Fibroblast of villous mesenchyme (primary cell): ENCODE data around the gene TMEM100. TPM values are rescaled to one million over a fixed set of nuclear protein-coding genes. Genes with fewer than 3 reads are reported as not detected.

Source experiments
- DNase-seq: peaks from one replicate; pipeline ENCODE4 v3.0.0-alpha.2; 2010; ENCODE audit warnings: low read depth
- H3K4me3 ChIP-seq: 2 replicates; pipeline ENCODE4 v1.5.1; 2011; ENCODE audit warnings: low read depth, mild to moderate bottlenecking, low read length
- total RNA-seq: library from RNA; depleted of rRNA; stranded (reverse); fragments of >200 nt; gene quantifications from 2 replicates; pipeline ENCODE4 v1.2.3, GENCODE V29; 2012
- TF ChIP-seq, protein P1 (sequence below): IDR thresholded peaks from 2 replicates; pipeline ENCODE4 v1.5.1; 2012; ENCODE audit warnings: low read depth, mild to moderate bottlenecking, low read length; ENCODE audit not compliant: insufficient read depth

The TMEM100 gene
- total RNA-seq, 1 donor = under 0.01 TPM

DNA sequence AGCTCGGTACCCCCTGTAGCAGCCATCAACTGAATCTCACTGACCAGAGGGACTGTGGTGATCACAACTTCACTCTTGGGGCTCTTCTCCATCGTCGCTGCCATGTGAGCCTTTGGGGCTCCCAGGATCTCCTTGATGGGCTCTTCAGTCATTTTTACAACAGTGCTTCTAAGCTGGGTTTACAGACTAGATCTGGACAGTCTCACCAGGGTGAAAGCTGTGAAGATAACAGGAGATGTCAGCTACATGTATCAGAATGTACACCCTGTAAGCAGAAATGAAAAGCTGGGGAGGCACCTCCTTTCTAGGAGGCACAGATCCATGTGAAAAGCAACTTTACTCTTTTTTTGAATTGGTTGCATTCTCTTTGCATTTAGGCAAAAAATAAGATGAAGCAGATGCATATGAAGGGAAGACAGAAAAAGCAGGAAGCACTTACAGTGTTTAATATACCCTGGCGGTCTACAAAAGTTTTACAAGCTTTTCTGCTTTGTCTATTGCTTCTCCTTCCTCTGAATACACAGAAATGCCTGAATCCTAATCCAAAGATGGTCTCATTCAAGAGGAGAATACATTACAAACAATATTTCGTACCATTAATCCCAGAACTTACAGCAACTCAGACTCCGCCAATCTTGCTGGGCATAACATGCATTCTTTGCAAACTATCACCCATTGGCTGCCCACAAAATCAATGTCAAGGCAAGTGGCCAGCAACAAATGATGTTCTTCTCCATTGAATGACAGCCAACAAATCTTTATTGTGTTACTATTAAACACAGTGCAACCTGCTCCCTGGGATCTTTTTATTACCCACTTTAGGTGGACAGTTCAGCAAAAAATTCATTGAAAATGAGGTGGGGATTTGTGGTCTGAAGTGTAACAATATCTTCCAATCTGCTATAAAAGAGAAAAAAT is 1.5 kb downstream of the TMEM100 start:
- peak overlapping the region; percentile 53 for H3K4me3 ChIP-seq

GRCh38 chr17:55717898-55718735 is 4.5 kb downstream of the TMEM100 start:
- DNase-seq = peak; percentile 84
- no peak overlapping the region for H3K4me3 ChIP-seq
- TF ChIP-seq, protein P1, sequence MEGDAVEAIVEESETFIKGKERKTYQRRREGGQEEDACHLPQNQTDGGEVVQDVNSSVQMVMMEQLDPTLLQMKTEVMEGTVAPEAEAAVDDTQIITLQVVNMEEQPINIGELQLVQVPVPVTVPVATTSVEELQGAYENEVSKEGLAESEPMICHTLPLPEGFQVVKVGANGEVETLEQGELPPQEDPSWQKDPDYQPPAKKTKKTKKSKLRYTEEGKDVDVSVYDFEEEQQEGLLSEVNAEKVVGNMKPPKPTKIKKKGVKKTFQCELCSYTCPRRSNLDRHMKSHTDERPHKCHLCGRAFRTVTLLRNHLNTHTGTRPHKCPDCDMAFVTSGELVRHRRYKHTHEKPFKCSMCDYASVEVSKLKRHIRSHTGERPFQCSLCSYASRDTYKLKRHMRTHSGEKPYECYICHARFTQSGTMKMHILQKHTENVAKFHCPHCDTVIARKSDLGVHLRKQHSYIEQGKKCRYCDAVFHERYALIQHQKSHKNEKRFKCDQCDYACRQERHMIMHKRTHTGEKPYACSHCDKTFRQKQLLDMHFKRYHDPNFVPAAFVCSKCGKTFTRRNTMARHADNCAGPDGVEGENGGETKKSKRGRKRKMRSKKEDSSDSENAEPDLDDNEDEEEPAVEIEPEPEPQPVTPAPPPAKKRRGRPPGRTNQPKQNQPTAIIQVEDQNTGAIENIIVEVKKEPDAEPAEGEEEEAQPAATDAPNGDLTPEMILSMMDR = peak; percentile 80

More for the DNA sequence above, 1.5 kb downstream of the TMEM100 start:
- DNase-seq = peak; percentile 52
- TF ChIP-seq, protein P1 = no peak

- no peak for DNase-seq
- TF ChIP-seq, protein P1 = no peak
- no peak overlapping the region for H3K4me3 ChIP-seq
Measured at GRCh38 chr17:55717432-55717831, 5.2 kb downstream of the TMEM100 start.

GRCh38 chr17:55710829-55711496 is 11.7 kb downstream of the TMEM100 start:
- TF ChIP-seq, protein P1 = no peak
- DNase-seq = no peak
- H3K4me3 ChIP-seq = no peak overlapping the region

GRCh38 chr17:55710410-55710809 is 12.3 kb downstream of the TMEM100 start:
- TF ChIP-seq, protein P1 = no peak
- DNase-seq = peak; percentile 87
- no peak overlapping the region for H3K4me3 ChIP-seq

DNA sequence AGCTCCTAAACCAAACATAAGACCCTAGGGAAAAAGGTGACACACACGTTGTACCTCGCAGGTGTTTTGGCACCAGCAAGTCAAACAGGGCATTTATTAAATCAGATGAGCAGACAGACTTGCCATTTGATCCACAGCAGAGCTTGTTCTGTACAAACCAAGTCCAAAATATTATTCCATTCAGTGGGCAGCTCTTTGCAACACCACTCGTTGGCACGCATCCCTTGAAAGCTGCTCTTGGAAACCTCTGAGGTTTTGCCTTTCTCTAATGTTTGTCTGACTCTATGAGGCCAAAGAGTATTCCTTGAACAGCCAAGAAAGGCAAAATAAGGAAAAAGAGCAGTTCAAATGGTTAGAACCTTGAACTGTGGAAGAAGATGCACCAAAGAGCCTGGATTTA is 12.7 kb downstream of the TMEM100 start:
- DNase-seq = no peak
- TF ChIP-seq, protein P1 = no peak
- no peak overlapping the region for H3K4me3 ChIP-seq
